ENCODE measurements around the gene NUDCD2. TPM values are rescaled to one million over a fixed set of nuclear protein-coding genes. Genes with fewer than 3 reads are reported as not detected.

Gene NUDCD2
- total and polyA plus RNA-seq, 9 of the 15 experiments (the other 6 are each of a cell fraction or from before 2014, with no cell fraction given): 14.6 to 76.9 (median 32.5) TPM

DNA sequence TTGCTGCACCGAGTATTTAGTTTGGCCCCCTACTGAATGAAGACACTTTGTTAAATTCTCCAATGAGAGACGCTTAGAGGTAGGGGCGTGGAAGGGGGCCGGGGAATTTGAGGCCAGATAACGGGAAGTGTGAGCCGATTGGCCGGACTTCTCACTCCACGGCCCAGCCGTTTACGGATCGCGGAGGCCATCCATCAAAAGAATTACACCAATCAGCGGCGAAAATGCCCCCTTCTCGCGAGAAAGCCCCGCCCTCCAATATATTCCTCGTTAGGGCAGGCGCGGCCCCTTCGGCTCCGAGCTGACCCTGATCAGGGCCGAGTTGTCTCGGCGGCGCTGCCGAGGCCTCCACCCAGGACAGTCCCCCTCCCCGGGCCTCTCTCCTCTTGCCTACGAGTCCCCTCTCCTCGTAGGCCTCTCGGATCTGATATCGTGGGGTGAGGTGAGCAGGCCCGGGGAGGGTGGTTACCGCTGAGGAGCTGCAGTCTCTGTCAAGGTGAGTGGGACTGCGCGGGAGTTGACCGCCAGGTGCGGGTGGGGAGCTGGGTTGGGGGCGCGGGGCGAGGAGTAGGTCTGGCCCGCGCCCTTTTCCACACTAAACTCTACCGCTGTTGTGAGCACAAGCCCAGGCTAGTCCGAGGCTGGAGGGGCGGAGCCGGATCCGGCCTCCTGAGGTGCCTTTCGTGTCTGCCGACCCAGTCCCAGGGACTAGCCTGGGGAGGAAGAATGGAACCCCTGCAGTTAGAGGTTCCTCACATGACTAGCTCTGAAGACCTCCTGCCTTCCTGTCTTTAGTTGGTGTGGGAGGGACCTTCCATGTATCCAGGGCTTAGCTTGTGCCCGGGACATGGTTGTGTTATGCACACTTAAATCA is 22.4 kb downstream of the NUDCD2 start, which contains the start of gene CCNG1 (continued):
- TF ChIP-seq ELF4 (CRISPR knock-in tag; IDR thresholded peaks at IDR 0.05): no peak
- TF ChIP-seq MECOM (CRISPR knock-in tag; IDR thresholded peaks at IDR 0.05): no peak
- TF ChIP-seq TCF7L2 (IDR thresholded peaks at IDR 0.05; ENCODE audit: low read depth, low read length): no peak
- TF ChIP-seq NR3C1 (CRISPR knock-in tag; IDR thresholded peaks at IDR 0.05): no peak
- no peak; the same call in 1 of the 2 replicates for TF ChIP-seq HDAC2 (IDR thresholded peaks at IDR 0.05)
- TF ChIP-seq TAL1 (IDR thresholded peaks at IDR 0.05): no peak
- TF ChIP-seq CBX5 (IDR thresholded peaks at IDR 0.05; ENCODE audit: borderline replicate concordance, low read depth): no peak
- peak; percentile 73; the same call in 1 of the 2 replicates for TF ChIP-seq ATF7 (IDR thresholded peaks at IDR 0.05)
- TF ChIP-seq SIX5 (IDR thresholded peaks at IDR 0.05; ENCODE audit: borderline replicate concordance in 1 of 2, insufficient read depth in 1 of 2, low read depth in 1 of 2, low read length in 2 of 2): no peak
- TF ChIP-seq DPF2 (IDR thresholded peaks at IDR 0.05): 0 out of 2 replicates have a peak, but pooled peaks have one; percentile 13
- TF ChIP-seq FOXM1 (IDR thresholded peaks at IDR 0.05; ENCODE audit: low read depth): peak; percentile 75
- 0 out of 2 replicates have a peak, but pooled peaks have one; percentile 70 for TF ChIP-seq FOXM1 (CRISPR knock-in tag; IDR thresholded peaks at IDR 0.05; ENCODE audit: low read depth)
- no peak for TF ChIP-seq ZKSCAN8 (CRISPR knock-in tag; IDR thresholded peaks at IDR 0.05)
- TF ChIP-seq NONO (IDR thresholded peaks at IDR 0.05; ENCODE audit: low read depth in 2 of 2, low read length in 1 of 2): peak in 1 of 2 experiments; percentile 62; a peak in 1 of 4 replicates
- TF ChIP-seq HDAC3 (IDR thresholded peaks at IDR 0.05; ENCODE audit: borderline replicate concordance, partially characterized antibody): no peak
- no peak for TF ChIP-seq NFIX (CRISPR knock-in tag; IDR thresholded peaks at IDR 0.05; ENCODE audit: low read depth)
- no peak; the same call in 1 of the 2 replicates for TF ChIP-seq STAT5A (IDR thresholded peaks at IDR 0.05; ENCODE audit: borderline replicate concordance, low read length)
- TF ChIP-seq ZNF699 (CRISPR knock-in tag; IDR thresholded peaks at IDR 0.05; ENCODE audit: insufficient replicate concordance): no peak
- TF ChIP-seq HMG20A (CRISPR knock-in tag; conservative IDR thresholded peaks at IDR 0.05): no peak
- 0 out of 2 replicates have a peak, but pooled peaks have one; percentile 48 for TF ChIP-seq MYC (IDR thresholded peaks at IDR 0.05; ENCODE audit: low read depth, low read length)
- no peak for TF ChIP-seq MYC (CRISPR knock-in tag; IDR thresholded peaks at IDR 0.05; ENCODE audit: borderline replicate concordance, low read depth)
- TF ChIP-seq CCNT2 (IDR thresholded peaks at IDR 0.05; ENCODE audit: borderline replicate concordance, extremely low read depth, insufficient read length, low read depth, low read length): peak; percentile 45
- no peak for TF ChIP-seq MEF2A (IDR thresholded peaks at IDR 0.05; ENCODE audit: control insufficient read depth, low read depth, low read length)
- TF ChIP-seq, protein P1, sequence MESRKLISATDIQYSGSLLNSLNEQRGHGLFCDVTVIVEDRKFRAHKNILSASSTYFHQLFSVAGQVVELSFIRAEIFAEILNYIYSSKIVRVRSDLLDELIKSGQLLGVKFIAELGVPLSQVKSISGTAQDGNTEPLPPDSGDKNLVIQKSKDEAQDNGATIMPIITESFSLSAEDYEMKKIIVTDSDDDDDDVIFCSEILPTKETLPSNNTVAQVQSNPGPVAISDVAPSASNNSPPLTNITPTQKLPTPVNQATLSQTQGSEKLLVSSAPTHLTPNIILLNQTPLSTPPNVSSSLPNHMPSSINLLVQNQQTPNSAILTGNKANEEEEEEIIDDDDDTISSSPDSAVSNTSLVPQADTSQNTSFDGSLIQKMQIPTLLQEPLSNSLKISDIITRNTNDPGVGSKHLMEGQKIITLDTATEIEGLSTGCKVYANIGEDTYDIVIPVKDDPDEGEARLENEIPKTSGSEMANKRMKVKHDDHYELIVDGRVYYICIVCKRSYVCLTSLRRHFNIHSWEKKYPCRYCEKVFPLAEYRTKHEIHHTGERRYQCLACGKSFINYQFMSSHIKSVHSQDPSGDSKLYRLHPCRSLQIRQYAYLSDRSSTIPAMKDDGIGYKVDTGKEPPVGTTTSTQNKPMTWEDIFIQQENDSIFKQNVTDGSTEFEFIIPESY (CRISPR knock-in tag; IDR thresholded peaks at IDR 0.05): no peak
- TF ChIP-seq, protein P2, sequence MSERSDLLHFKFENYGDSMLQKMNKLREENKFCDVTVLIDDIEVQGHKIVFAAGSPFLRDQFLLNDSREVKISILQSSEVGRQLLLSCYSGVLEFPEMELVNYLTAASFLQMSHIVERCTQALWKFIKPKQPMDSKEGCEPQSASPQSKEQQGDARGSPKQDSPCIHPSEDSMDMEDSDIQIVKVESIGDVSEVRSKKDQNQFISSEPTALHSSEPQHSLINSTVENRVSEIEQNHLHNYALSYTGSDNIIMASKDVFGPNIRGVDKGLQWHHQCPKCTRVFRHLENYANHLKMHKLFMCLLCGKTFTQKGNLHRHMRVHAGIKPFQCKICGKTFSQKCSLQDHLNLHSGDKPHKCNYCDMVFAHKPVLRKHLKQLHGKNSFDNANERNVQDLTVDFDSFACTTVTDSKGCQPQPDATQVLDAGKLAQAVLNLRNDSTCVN (CRISPR knock-in tag; IDR thresholded peaks at IDR 0.05): no peak
- TF ChIP-seq TBL1XR1 (IDR thresholded peaks at IDR 0.05; ENCODE audit: low read length in 2 of 2): no peak
- TF ChIP-seq NFRKB (IDR thresholded peaks at IDR 0.05; ENCODE audit: low read depth): 0 out of 2 replicates have a peak, but pooled peaks have one; percentile 12

All from K562 (cell line).